OCI-LY7 (cell line): ENCODE results near the gene RGS17.

ENCODE experiments used
- CTCF ChIP-seq: fragments of 200-600 bp; sonication (generic); conservative IDR thresholded peaks from 2 replicates; pipeline ENCODE4 v1.5.1; 2014; ENCODE audit warnings: mild to moderate bottlenecking, antibody characterized with exemption, low read length, moderate library complexity, mixed read lengths
- EZH2phosphoT487 ChIP-seq: fragments of 200-600 bp; sonication (generic); IDR thresholded peaks from 2 replicates; pipeline ENCODE4 v1.6.1; 2018; ENCODE audit warnings: low read depth, borderline replicate concordance, mild to moderate bottlenecking, mixed run types, antibody characterized with exemption, low read length, moderate library complexity, mixed read lengths

GRCh38 chr6:153044295-153044694 is 86.8 kb downstream of the RGS17 start:
- TF ChIP-seq CTCF: no peak
- no peak for TF ChIP-seq EZH2phosphoT487
